Occipital lobe (tissue), 2 donors: ENCODE measurements around the gene KRTAP19-7. TPM values are rescaled to one million over a fixed set of nuclear protein-coding genes. Genes with fewer than 3 reads are reported as not detected.

Experiments
- small RNA-seq: library from RNA; depleted of rRNA; stranded (forward); fragments of <200 nt; gene quantifications from one replicate; pipeline ENCODE3, GENCODE V24; 2014
- total RNA-seq: library from RNA; depleted of rRNA; stranded (reverse); fragments of >200 nt; gene quantifications from one replicate; pipeline ENCODE4 v1.2.3, GENCODE V29; 2014

KRTAP19-7 gene
- total RNA-seq, 1 donor from 2014 or later = not detected

Small RNA genes lying within 50 kb of the gene (small RNA-seq; reads per million reads assigned to genes)
- gene AP000567.1 (not detected), gene KRTAP19-10P (not detected), gene KRTAP19-11P (not detected), gene KRTAP22-1 (not detected), gene KRTAP22-2 (not detected)

Other genes with a start within 250 kb of the KRTAP19-7 start
- not detected for gene KRTAP26-1, start 241.0 kb downstream of the KRTAP19-7 start, total RNA-seq
- not detected for gene KRTAP27-1, start 223.6 kb downstream of the KRTAP19-7 start, total RNA-seq
- not detected for gene KRTAP23-1, start 212.7 kb downstream of the KRTAP19-7 start, total RNA-seq
- gene KRTAP13-2, start 189.0 kb downstream of the KRTAP19-7 start, total RNA-seq = not detected
- gene KRTAP13-1, start 165.3 kb downstream of the KRTAP19-7 start, total RNA-seq = not detected
- not detected for gene KRTAP13-3, start 135.4 kb downstream of the KRTAP19-7 start, total RNA-seq
- gene KRTAP13-4, start 131.1 kb downstream of the KRTAP19-7 start, total RNA-seq = not detected
- gene KRTAP15-1, start 121.0 kb downstream of the KRTAP19-7 start, total RNA-seq = not detected
- gene KRTAP19-1, start 80.9 kb downstream of the KRTAP19-7 start, total RNA-seq = not detected
- not detected for gene KRTAP19-2, start 73.9 kb downstream of the KRTAP19-7 start, total RNA-seq
- gene KRTAP19-3, start 69.3 kb downstream of the KRTAP19-7 start, total RNA-seq = not detected
- gene KRTAP19-4, start 64.1 kb downstream of the KRTAP19-7 start, total RNA-seq = not detected
- not detected for gene KRTAP19-5, start 59.2 kb downstream of the KRTAP19-7 start, total RNA-seq
- not detected for gene KRTAP19-6, start 19.4 kb downstream of the KRTAP19-7 start, total RNA-seq
- gene KRTAP22-2, start 29.1 kb upstream of the KRTAP19-7 start, total RNA-seq = not detected
- not detected for gene KRTAP6-3, start 31.1 kb upstream of the KRTAP19-7 start, total RNA-seq
- gene KRTAP6-2, start 37.6 kb upstream of the KRTAP19-7 start, total RNA-seq = not detected
- gene KRTAP22-1, start 39.8 kb upstream of the KRTAP19-7 start, total RNA-seq = not detected
- not detected for gene KRTAP6-1, start 52.6 kb upstream of the KRTAP19-7 start, total RNA-seq
- not detected for gene KRTAP20-1, start 55.1 kb upstream of the KRTAP19-7 start, total RNA-seq
- gene KRTAP20-4, start 59.3 kb upstream of the KRTAP19-7 start, total RNA-seq = not detected
- not detected for gene KRTAP20-2, start 73.9 kb upstream of the KRTAP19-7 start, total RNA-seq
- not detected for gene KRTAP20-3, start 81.5 kb upstream of the KRTAP19-7 start, total RNA-seq
- not detected for gene KRTAP21-3, start 157.5 kb upstream of the KRTAP19-7 start, total RNA-seq
- not detected for gene KRTAP21-2, start 185.9 kb upstream of the KRTAP19-7 start, total RNA-seq
- not detected for gene KRTAP21-1, start 194.1 kb upstream of the KRTAP19-7 start, total RNA-seq